ENCODE data around the gene IFT80.

IFT80 gene

DNA sequence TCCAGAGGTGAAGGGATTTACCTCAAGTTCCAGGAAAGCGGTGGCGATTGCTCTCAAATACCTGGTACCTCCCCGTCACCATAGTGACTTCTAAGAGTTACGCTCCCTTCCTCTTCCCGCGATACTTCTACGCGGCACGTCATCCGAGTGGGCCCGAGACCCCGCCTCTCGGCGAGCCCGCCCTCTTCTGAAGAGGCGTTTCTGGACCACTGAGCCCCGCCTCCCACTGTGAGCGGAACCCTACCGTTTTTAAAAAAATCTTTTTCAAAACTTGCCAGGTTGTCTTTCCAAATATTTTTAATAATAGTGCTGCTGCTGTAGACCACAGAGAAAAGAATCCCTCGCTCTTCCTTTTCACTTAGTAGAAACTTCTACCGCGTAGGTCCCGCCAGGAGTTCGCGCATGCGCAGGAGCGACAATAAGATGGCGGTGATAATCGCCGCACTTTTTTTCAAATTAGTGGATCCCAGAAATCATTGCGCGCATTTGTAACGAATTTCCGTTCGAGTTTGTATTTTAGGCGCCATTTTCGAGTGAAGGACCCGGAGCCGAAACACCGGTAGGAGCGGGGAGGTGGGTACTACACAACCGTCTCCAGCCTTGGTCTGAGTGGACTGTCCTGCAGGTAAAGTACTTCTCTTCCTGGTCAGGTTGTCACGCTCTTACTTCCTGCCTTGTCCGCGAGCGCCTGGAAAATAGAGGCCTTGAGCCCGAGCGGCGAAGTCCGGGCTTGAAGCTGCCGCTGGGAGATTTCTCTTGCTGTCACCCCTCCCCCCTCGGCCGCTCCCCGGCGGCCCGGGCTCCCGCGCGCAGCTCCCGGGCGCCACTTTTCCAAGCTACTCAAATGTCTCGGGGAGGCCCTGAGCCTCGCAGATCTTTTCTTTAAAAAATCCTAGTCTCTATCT lies at the start of gene IFT80, which contains the start of gene SMC4:
TSS of gene IFT80 (minus strand) at position 101 of the 905 bp plus-strand sequence. CDS start 14,625 bp downstream, outside the sequence.
TSS of gene SMC4 (plus strand) at position 526 of the 905 bp plus-strand sequence. CDS start 1,177 bp downstream, outside the sequence.
- DNase-seq = peak; percentile 99

DNA sequence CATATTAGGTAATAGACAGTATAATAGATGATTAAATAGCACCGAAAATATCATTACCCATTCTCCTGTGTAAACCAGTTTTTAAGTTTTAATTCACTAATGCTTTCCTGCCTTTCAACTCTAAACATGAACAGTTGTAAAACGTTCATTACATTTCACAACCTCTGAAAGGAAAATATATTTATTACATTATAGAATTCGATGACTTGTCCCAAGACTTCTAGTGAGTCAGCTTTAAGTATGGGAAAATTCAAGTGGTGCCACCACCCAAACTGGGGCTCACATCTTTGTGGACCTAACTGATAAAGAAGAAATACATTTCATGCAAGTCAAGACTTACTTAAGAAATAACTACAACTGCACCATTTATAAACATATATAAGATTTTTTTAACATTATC lies 48.5 kb upstream of the IFT80 start:
- DNase-seq = no peak

GRCh38 chr3:160446522-160447056 lies 47.6 kb upstream of the IFT80 start:
- no peak for DNase-seq

DNA sequence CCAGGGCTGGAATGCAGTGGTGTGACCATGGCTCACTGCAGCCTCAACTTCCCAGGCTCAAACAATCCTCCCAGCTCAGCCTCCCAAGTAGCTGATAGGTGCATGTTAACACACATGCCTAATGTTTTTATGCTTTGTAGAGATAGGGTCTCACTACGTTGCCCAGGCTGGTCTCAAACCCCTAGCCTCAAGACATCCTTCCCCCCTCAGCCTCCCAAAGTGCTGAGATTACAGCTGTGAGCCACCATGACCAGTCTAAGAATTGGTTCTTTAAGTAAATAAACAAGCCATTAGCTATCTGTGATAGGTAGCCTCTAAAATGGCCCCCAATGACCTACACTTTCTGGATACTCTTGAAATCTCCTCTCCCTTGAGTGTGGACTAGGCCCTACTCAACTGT lies 46.8 kb upstream of the IFT80 start:
- DNase-seq = no peak

- DNase-seq = no peak
Observed at GRCh38 chr3:160444411-160444810, 45.4 kb upstream of the IFT80 start.

- no peak for DNase-seq
Observed at GRCh38 chr3:160440687-160441086, 41.7 kb upstream of the IFT80 start.

DNA sequence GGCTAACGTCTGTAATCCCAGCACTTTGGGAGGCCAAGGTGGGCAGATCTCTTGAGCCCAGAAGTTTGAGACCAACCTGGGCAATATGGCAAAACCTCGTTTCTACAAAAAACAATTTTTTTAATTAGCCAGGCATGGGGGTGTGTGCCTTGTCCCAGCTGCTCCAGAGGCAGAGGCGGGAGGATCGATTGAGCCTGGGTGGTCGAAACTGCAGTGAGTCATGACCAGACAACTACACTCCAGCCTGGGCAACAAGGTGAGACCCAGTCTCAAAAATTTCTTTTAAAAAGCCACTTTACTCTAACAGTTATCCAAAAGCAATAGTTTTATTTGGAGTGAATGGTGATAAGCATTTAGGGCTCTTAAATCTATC lies 38.0 kb upstream of the IFT80 start:
- no peak for DNase-seq

DNA sequence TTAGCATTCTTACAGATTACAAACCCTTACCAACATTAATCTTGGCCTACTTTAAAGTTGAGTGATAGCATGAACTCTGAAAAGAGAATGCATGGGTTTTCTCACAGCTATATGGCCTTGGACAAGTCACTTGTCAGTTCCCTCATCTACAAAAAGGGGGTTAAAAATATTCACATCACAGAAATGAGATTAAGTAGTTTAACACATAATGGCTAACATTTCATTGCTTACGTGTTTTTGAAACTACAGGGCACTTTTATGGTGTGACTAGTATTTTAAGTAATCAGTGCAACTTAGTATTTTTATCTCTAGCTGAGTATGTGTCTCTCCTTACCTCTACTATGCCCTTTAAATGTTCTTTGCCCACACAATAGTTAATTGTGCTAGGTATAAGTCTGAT lies 36.7 kb upstream of the IFT80 start:
- DNase-seq = peak; percentile 23

GRCh38 chr3:160435095-160435494 lies 36.1 kb upstream of the IFT80 start:
- peak; percentile 27 for DNase-seq

DNA sequence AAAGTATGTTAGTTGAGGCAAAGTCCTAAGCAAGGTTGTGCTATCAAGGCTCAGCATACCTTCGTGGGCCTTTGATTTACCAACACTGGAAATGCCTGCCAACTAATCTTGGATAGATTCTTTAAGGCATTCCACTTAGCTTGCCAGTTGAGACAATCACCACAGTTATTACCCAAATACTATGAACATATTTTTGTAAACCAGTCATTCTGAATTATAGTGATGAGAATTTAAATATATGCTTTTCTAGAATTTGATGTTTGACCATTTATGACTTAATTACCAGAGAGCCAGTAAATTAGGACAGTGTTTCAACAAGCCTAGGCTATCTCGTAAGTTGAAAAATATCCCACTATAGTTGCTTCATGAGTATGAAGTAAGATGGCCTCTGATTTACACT lies 35.0 kb upstream of the IFT80 start:
- no peak for DNase-seq

DNA sequence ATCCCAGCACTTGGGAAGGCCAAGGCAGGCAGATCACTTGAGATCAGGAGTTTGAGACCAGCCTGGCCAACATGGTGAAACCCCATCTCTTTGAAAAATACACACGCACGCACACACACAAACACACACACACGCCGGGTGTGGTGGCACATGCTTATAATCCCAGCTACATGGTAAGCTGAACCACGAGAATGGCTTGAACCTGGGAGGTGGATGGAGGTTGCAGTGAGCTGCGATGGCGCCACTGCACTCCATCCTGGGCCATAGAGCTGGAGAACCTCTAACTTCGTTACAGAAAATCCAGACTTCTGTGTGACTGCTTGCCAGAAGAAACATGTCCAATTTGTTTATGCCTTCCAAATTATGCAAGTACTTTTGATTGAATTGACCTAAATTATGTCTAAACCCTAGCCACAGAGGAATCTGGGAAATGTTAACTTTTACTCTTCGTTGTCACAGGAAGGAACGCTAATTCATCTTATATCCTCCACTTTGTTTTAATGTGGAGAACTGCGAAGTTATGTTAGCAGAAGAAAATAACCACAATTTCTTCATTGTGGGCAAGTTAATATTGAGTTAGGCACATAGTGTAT lies 28.9 kb upstream of the IFT80 start:
- DNase-seq = no peak

DNA sequence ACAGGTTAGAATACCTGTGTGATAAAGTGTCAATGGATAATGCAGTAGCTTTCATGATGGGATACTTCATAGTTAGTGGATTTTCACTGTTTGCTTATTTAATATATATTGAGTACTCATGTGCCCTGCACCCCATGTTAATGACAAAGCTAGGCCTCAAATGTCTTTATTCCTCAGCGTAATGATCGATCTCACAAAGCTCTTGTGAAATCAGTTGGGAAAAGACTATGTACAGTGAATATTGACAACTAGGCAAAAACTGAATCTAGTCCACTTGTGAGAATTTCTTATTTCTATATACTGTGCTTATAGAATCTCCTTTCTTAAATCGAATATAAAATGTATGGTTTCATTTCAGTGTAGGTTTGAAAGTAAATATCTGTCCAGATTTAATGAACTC lies 18.3 kb upstream of the IFT80 start:
- DNase-seq = no peak

GRCh38 chr3:160413613-160414248 lies 14.7 kb upstream of the IFT80 start:
- DNase-seq = peak; percentile 91

GRCh38 chr3:160412477-160412876 lies 13.5 kb upstream of the IFT80 start:
- no peak for DNase-seq

- no peak for DNase-seq
Observed at GRCh38 chr3:160409812-160410610, 11.0 kb upstream of the IFT80 start.

DNA sequence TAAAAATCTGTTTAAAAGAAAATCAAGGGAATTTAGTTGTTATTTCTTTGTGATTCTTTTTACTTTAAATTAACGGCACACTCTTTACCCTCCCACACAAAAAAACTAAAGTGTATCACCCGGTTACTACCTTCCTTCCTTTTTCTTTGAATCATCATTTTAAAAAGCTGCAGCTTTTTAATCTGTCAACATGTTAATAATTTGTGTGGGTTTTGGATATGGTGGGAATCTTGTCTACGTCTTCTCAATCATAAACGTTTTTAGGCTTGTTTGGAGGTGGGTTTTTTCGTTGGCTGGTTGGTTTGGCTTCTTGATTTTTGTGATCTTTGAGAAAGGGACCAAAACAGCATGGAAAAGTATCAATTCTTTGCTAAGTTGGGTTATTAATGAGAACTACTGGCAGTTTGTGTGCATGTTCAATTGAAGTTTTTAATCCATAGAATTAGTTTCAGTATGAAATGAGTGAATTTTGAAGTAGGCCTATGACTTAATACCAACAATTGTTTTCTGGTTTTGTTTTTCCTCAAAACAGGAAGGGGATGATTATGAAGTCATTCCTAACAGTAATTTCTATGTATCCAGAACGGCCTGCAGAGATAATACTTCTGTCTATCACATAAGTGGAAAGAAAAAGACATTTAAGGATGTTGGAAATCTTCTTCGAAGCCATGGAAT lies 4.9 kb upstream of the IFT80 start:
- no peak for DNase-seq

DNA sequence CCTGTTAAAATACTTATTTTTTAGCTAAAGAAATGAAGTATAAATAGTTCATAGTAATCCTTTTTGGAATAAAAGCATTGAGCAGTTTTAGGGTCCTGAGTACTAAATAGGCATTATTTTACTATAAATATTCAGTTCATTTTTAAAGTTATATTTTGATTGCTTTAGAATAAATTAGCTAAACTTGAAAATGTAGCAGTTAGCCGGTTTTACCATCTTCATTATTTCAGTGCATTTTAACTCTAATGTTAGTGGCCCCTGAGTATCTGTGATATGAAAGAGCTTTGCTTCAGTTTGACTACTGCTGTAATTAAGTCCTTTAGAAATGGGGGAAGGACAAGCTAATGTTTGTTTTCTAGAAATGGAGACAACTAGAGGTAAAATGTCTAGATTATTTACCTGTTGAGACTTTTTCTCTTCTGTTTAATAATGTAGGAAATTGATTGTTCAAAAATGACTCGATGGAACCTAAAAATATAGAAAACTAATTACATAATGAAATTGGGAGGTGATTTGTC lies 4.1 kb upstream of the IFT80 start:
- DNase-seq = no peak

GRCh38 chr3:160402221-160403027 lies 3.4 kb upstream of the IFT80 start:
- no peak for DNase-seq

DNA sequence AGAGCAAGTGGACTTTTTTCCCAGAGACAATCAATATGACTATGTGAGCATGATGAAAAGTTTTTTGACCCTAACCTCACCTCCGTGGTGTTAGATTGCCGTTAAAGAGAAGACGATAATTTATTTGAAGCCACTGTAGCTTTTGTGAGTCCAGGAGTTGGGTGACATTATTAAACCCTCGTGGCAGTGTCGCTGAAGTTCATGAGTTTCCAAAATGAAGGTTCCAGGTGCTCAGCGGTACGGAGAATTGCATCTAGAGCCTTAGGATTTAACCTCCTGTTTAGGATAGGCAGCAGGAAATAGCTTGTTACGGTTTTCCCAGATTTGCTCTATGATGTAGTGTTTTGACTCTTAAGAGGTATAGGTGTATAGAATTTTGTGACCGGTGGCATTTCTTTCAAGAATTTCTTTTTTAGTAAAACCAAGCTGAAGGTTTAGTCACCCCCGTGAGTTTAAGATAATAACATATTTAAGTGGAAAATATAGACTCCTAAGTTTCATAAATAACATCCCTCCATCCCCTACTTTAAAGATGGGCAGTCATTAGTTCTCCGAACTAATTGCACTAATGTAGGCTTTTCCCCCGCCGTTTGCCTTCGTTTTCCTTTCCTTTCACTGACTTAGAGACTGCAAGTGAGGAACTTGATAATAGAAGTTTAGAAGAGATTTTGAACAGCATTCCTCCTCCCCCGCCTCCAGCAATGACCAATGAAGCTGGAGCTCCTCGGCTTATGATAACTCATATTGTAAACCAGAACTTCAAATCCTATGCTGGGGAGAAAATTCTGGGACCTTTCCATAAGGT lies 2.5 kb upstream of the IFT80 start:
- peak; percentile 50 for DNase-seq

DNA sequence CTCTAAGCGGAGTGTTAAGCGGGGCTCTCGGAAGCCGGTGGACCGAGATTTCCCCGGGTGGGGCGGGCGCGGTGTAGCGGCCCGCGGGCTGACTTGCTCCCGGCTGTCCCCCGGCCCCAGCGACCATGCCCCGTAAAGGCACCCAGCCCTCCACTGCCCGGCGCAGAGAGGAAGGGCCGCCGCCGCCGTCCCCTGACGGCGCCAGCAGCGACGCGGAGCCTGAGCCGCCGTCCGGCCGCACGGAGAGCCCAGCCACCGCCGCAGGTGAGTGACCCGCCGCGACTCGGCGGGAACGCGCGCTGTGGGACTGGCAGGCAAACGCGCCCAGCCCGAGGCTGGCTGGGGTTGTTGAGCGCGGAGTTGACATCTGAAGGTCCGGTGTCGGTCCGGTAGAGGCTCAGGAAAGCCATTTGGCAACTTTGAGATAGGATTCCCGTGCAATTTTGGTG lies 1.7 kb upstream of the IFT80 start:
- DNase-seq = peak; percentile 56
